K562 (cell line): ENCODE measurements around the gene SRPK1. TPM values are rescaled to one million over a fixed set of nuclear protein-coding genes. Genes with fewer than 3 reads are reported as not detected.

Source experiments
- ARID4B ChIP-seq: sonication (generic); formaldehyde crosslinking; IDR thresholded peaks from 2 replicates; pipeline ENCODE4 v1.8.0; 2022; ENCODE audit warnings: mild to moderate bottlenecking, missing genetic modification reagents
- CC2D1A ChIP-seq: fragments of 450-650 bp; IDR thresholded peaks from 2 replicates; pipeline ENCODE4 v1.6.1; 2017; ENCODE audit warnings: mild to moderate bottlenecking
- KDM1A ChIP-seq, 2 experiments: fragments of 450-650 bp; IDR thresholded peaks; 2 replicates each; pipeline ENCODE4 v1.6.1; 2016; ENCODE audit warnings: mild to moderate bottlenecking in 2 of 2
- PCBP1 ChIP-seq: fragments of 200-400 bp; formaldehyde crosslinking; IDR thresholded peaks from 2 replicates; pipeline ENCODE4 v1.6.1; 2018; ENCODE audit warnings: mild to moderate bottlenecking, low read depth, low read length; ENCODE audit not compliant: poor library complexity, severe bottlenecking
- TFE3 ChIP-seq: fragments of 450-650 bp; formaldehyde crosslinking; IDR thresholded peaks from 2 replicates; pipeline ENCODE4 v1.4.0; 2020; ENCODE audit warnings: mild to moderate bottlenecking, mixed read lengths
- USF2 ChIP-seq: sonication (generic); formaldehyde crosslinking; IDR thresholded peaks from 2 replicates; pipeline ENCODE4 v1.5.0; 2020; ENCODE audit warnings: missing genetic modification reagents
- YY1 ChIP-seq, 3 experiments: IDR thresholded peaks; 2 replicates each; pipeline ENCODE4 v1.6.1; 2011; ENCODE audit warnings: low read length in 2 of 3, mild to moderate bottlenecking in 2 of 3, moderate library complexity in 2 of 3, borderline replicate concordance in 1 of 3, control low read depth in 1 of 3, low read depth in 1 of 3; ENCODE audit not compliant: insufficient read depth in 3 of 3, insufficient replicate concordance in 2 of 3, control insufficient read depth in 1 of 3, insufficient read length in 1 of 3; ENCODE audit errors: extremely low read depth in 1 of 3
- ZNF764 ChIP-seq: fragments of 250-450 bp; sonication (Bioruptor Pico); IDR thresholded peaks from 2 replicates; pipeline ENCODE4 v1.4.0; 2020; ENCODE audit warnings: low read depth, mild to moderate bottlenecking, moderate library complexity
- polyA plus RNA-seq, 8 experiments: library from polyadenylated mRNA; depleted of rRNA in 4 of 8; stranded (reverse) in 5 of 8; unstranded in 3 of 8; fragments of >200 nt; fragmentation: Nextera tagmentation in 2 of 8; fragmentation: Illumina TruSeq in 1 of 8; extraction: Ambion mirVana in 2 of 8; extraction: Trizol in 1 of 8; gene quantifications; 2 replicates each; pipeline versions ENCODE4 v1.2.1 to v1.2.3, GENCODE V29; 2011 to 2014; ENCODE audit warnings: inconsistent platforms in 1 of 8, missing spikeins in 1 of 8
- total RNA-seq, 7 experiments: library from RNA; depleted of rRNA in 6 of 7; stranded (reverse); fragments of >200 nt in 6 of 7; fragmentation: Illumina TruSeq in 2 of 7; extraction: Trizol in 2 of 7; gene quantifications; 2 replicates each; pipeline versions ENCODE4 v1.2.1 to v1.2.3, GENCODE V29; 2011 to 2021; ENCODE audit warnings: low replicate concordance in 1 of 7

SRPK1 gene
- total and polyA plus RNA-seq, 9 of the 15 experiments (the other 6 are each of a cell fraction or from before 2014, with no cell fraction given) = 99.6 to 185 (median 159) TPM

GRCh38 chr6:35804996-35805736 is 115.7 kb downstream of the SRPK1 start, which contains the start of gene LHFPL5 (continued):
- TF ChIP-seq TFE3 = no peak
- TF ChIP-seq PCBP1 = peak; percentile 47
- TF ChIP-seq ARID4B (CRISPR knock-in tag) = peak; percentile 87
- no peak for TF ChIP-seq ZNF764 (CRISPR knock-in tag)
- peak; percentile 46; the same call in 1 of the 2 replicates for TF ChIP-seq USF2
- TF ChIP-seq CC2D1A = no peak
- peak in 1 of 3 experiments; percentile 16 for TF ChIP-seq YY1 (IDR thresholded peaks at IDR 0.05; ENCODE audit: borderline replicate concordance in 1 of 3, control insufficient read depth in 1 of 3, extremely low read depth in 1 of 3, insufficient read depth in 3 of 3, insufficient read length in 1 of 3, insufficient replicate concordance in 2 of 3, low read depth in 1 of 3, low read length in 2 of 3)
- TF ChIP-seq KDM1A (IDR thresholded peaks at IDR 0.05) = no peak
- TF ChIP-seq, all 486 proteins: peak for 95
